Measurements from ENCODE around the gene SGCD.

Gene SGCD

GRCh38 chr5:156378159-156378558 is 51.2 kb downstream of the SGCD start:
- TF ChIP-seq, protein P1, sequence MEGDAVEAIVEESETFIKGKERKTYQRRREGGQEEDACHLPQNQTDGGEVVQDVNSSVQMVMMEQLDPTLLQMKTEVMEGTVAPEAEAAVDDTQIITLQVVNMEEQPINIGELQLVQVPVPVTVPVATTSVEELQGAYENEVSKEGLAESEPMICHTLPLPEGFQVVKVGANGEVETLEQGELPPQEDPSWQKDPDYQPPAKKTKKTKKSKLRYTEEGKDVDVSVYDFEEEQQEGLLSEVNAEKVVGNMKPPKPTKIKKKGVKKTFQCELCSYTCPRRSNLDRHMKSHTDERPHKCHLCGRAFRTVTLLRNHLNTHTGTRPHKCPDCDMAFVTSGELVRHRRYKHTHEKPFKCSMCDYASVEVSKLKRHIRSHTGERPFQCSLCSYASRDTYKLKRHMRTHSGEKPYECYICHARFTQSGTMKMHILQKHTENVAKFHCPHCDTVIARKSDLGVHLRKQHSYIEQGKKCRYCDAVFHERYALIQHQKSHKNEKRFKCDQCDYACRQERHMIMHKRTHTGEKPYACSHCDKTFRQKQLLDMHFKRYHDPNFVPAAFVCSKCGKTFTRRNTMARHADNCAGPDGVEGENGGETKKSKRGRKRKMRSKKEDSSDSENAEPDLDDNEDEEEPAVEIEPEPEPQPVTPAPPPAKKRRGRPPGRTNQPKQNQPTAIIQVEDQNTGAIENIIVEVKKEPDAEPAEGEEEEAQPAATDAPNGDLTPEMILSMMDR (IDR thresholded peaks at IDR 0.05; ENCODE audit: low read depth, low read length), result no peak
- DNase-seq (ENCODE audit: extremely low read depth, low read depth), result no peak

DNA sequence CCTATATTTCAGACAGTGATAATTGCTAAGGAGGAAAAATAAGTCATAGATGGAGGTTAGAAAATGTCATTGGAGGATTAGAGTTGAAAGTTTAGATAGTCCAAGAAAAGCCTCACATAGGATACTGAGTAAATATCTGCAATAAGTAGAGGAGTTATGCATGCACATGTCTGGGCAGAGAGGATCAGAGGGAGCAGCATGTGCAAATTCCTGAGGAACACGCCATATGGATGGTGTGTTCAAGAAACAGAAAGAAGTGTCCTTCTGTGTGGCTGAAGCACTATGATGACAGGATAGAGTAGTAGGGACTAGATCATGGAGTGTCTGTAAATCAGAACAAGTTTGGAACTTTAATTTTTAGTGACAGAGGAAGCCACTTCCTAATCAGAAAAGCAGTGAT is 52.2 kb downstream of the SGCD start:
- TF ChIP-seq, protein P1 (IDR thresholded peaks at IDR 0.05; ENCODE audit: low read depth, low read length), result no peak
- DNase-seq (ENCODE audit: extremely low read depth, low read depth), result no peak

DNA sequence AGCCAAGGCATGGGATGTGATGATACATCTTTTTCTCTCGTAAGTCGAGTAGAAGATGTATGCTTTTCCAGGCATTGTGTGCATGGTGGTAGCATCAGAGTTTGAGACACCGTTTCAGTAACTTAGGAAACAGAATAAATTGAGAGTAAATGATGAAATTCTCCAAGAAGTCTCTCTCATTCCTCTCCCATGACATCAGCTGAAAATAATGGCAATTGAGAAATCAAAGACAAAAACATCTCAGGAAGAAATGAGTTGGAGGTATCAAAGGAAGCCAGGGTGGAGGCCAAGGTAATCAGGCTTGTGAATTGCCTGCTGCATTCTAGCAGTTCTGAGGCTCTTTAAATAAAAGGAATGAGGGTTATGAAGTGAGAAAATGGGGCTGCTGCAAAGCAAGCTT is 53.9 kb downstream of the SGCD start:
- TF ChIP-seq, protein P1 (IDR thresholded peaks at IDR 0.05; ENCODE audit: low read depth, low read length), result no peak
- no peak for DNase-seq (ENCODE audit: extremely low read depth, low read depth)

GRCh38 chr5:156383510-156384265 is 56.7 kb downstream of the SGCD start:
- DNase-seq (ENCODE audit: extremely low read depth, low read depth), result peak; percentile 48
- TF ChIP-seq, protein P1 (IDR thresholded peaks at IDR 0.05; ENCODE audit: low read depth, low read length), result no peak

DNA sequence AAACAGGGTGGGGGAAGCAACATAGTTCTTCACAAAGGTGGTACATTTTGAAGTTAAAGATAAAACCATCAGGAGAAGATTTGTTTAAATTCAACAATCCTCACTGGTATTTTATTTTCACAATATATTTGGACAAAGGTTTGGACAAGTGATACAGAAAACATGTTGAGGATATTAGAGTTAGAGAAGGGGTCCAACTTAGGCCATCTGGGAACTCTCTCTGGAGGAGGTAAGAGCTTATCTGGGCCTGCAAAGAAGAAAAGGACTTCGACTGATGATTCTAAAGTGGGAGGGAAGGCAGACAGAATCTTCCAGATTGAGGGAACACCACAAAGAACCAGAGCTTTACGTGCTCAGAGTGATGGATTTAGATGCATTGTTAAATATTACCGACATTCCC is 58.5 kb downstream of the SGCD start:
- TF ChIP-seq, protein P1 (IDR thresholded peaks at IDR 0.05; ENCODE audit: low read depth, low read length), result no peak
- DNase-seq (ENCODE audit: extremely low read depth, low read depth), result no peak

- TF ChIP-seq, protein P1 (IDR thresholded peaks at IDR 0.05; ENCODE audit: low read depth, low read length), result no peak
Observed at GRCh38 chr5:156386976-156387375, 60.0 kb downstream of the SGCD start.

DNA sequence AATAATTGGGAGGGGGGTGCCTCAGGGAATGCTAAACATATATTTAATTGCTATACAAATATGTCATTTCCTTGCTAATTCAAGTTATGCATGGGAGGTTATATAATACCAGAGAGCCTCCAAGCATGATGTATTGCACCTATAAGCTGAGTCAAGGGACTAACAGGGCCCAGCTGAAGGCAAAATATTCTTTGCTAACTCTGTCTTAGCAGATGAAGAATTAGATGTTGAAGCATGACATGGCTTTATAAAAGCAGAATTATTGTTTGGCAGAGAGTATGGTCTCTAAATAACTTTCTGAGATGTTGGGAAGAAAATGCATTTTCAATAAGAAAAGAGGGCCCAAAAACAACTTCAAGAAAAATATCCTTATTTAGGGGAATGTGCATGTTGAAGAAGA is 60.4 kb downstream of the SGCD start:
- TF ChIP-seq, protein P1 (IDR thresholded peaks at IDR 0.05; ENCODE audit: low read depth, low read length), result no peak
- DNase-seq (ENCODE audit: extremely low read depth, low read depth), result no peak

More at GRCh38 chr5:156386976-156387375, 60.0 kb downstream of the SGCD start:
- DNase-seq (ENCODE audit: extremely low read depth, low read depth), result no peak
